Ovary (tissue), 3 donors: ENCODE measurements around the gene RUNX1.

Experiments
- EP300 ChIP-seq: sonication (generic); formaldehyde crosslinking; IDR thresholded peaks from one replicate; pipeline ENCODE4 v1.6.1; 2017; ENCODE audit warnings: antibody characterized with exemption
- POLR2A ChIP-seq: fragments of 450-650 bp; IDR thresholded peaks from one replicate; pipeline ENCODE4 v1.6.1; 2017; ENCODE audit warnings: antibody characterized with exemption, mild to moderate bottlenecking, moderate library complexity
- TF ChIP-seq, protein P1 (sequence below), 3 donors: fragments of 450-650 bp in 2 of 3; fragments of 200-600 bp in 1 of 3; IDR thresholded peaks; one replicate each; pipeline versions ENCODE4 v1.5.1 to v1.8.0; 2016 to 2022; ENCODE audit warnings: antibody characterized with exemption in 3 of 3, mild to moderate bottlenecking in 1 of 3
- donor health status: DM: no; HTN: no; CAD: no.

DNA sequence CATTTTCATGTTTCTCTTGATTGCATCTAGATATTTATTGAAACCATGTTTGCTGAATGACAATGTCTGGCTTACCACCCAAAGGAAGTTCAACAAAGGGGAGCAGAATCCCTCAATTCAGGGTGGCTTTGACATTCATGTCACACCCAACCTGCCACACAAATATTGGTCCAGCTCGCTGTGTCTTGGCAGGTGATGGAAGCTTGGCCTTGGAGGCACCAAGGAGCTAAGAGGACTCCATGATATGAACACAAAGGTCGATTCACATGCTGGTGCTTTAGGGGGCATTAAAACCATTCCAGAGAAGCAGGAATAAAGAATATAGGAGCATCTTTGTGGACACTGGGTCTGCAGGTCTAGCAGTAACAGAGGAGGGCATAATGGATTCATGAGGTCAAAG is 114.8 kb downstream of the RUNX1 start:
- TF ChIP-seq, protein P1, sequence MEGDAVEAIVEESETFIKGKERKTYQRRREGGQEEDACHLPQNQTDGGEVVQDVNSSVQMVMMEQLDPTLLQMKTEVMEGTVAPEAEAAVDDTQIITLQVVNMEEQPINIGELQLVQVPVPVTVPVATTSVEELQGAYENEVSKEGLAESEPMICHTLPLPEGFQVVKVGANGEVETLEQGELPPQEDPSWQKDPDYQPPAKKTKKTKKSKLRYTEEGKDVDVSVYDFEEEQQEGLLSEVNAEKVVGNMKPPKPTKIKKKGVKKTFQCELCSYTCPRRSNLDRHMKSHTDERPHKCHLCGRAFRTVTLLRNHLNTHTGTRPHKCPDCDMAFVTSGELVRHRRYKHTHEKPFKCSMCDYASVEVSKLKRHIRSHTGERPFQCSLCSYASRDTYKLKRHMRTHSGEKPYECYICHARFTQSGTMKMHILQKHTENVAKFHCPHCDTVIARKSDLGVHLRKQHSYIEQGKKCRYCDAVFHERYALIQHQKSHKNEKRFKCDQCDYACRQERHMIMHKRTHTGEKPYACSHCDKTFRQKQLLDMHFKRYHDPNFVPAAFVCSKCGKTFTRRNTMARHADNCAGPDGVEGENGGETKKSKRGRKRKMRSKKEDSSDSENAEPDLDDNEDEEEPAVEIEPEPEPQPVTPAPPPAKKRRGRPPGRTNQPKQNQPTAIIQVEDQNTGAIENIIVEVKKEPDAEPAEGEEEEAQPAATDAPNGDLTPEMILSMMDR (IDR thresholded peaks at IDR 0.05), result no peak
- TF ChIP-seq POLR2A, result no peak
- TF ChIP-seq EP300, result no peak
